Transverse colon (tissue), 4 donors: ENCODE measurements around the gene FHIP2A. TPM values are rescaled to one million over a fixed set of nuclear protein-coding genes. Genes with fewer than 3 reads are reported as not detected.
"Not testable (repeated sequence)": the region's sequence is repeated elsewhere in the genome, so short reads cannot be mapped to it uniquely, and the experiment has no call there.

Experiments used
- DNase-seq: peaks from one replicate; pipeline ENCODE4 v3.0.0-alpha.2; 2019
- H3K27ac ChIP-seq, 4 donors: fragments of 200-600 bp; sonication (generic); 2 replicates each; pipeline ENCODE4 v1.5.1; 2016 to 2018; ENCODE audit warnings: inconsistent platforms in 4 of 4
- H3K27me3 ChIP-seq: fragments of 200-600 bp; sonication (generic); 2 replicates; pipeline ENCODE4 v1.5.1; 2017; ENCODE audit warnings: inconsistent platforms
- H3K36me3 ChIP-seq, 4 donors: fragments of 200-600 bp; sonication (generic); 2 replicates each; pipeline ENCODE4 v1.5.1; 2017 to 2019; ENCODE audit warnings: inconsistent platforms in 4 of 4
- H3K4me1 ChIP-seq, 4 donors: fragments of 200-600 bp; sonication (generic); 2 replicates each; pipeline ENCODE4 v1.5.1; 2017 to 2020; ENCODE audit warnings: inconsistent platforms in 4 of 4
- H3K4me3 ChIP-seq, 4 donors: fragments of 200-600 bp; sonication (generic); 1 replicate in 1 of 4; 2 replicates in 3 of 4; pipeline versions ENCODE4 v1.5.1 to v1.6.1; 2017 to 2019; ENCODE audit warnings: inconsistent platforms in 4 of 4
- H3K9me3 ChIP-seq, 2 donors: fragments of 200-600 bp; sonication (generic); 2 replicates each; pipeline ENCODE4 v1.5.1; 2017 to 2019; ENCODE audit warnings: inconsistent platforms in 2 of 2
- CTCF ChIP-seq, 5 experiments: fragments of 200-600 bp in 3 of 5; fragments of 450-650 bp in 2 of 5; sonication (generic) in 3 of 5; IDR thresholded peaks; 1 replicate in 2 of 5; 2 replicates in 3 of 5; pipeline ENCODE4 v1.5.1; 2016 to 2017; ENCODE audit warnings: antibody characterized with exemption in 5 of 5, inconsistent platforms in 3 of 5, mild to moderate bottlenecking in 2 of 5, moderate library complexity in 1 of 5
- EP300 ChIP-seq: sonication (generic); formaldehyde crosslinking; IDR thresholded peaks from one replicate; pipeline ENCODE4 v1.6.1; 2017; ENCODE audit warnings: antibody characterized with exemption, low read depth
- POLR2A ChIP-seq: fragments of 450-650 bp; IDR thresholded peaks from one replicate; pipeline ENCODE4 v1.6.1; 2016; ENCODE audit warnings: antibody characterized with exemption, mild to moderate bottlenecking, moderate library complexity
- POLR2AphosphoS5 ChIP-seq, 3 donors: sonication (generic); formaldehyde crosslinking; IDR thresholded peaks; one replicate each; pipeline ENCODE4 v1.6.1; 2016; ENCODE audit warnings: antibody characterized with exemption in 3 of 3
- WGBS, 2 donors: methylation state at CpG; one replicate each; pipeline ENCODE4 v1.1.5; 2018; ENCODE audit warnings: low coverage in 1 of 2; 5-methylcytosine and 5-hydroxymethylcytosine counted together
- in situ Hi-C, 4 donors: fragments of 200-750 bp; cut with MboI; loops; one replicate each; pipeline versions ENCODE4 v1.15.0 to v1.15.1; 2017; ENCODE audit warnings: low sequenced_read_pairs in 3 of 4, low pct_ligation_motif_present in 1 of 4, low pct_unique_long_range_greater_than_20kb in 1 of 4
- intact Hi-C: fragments of 100-400 bp; cut with DNase I; formaldehyde crosslinking; loops from one replicate; pipeline ENCODE4 v1.15.1; 2023; ENCODE audit warnings: low total_unique reads
- total RNA-seq, 4 donors: library from RNA; depleted of rRNA; stranded (reverse); fragments of >200 nt; gene quantifications; one replicate each; pipeline ENCODE4 v1.1.0, GENCODE V29; 2016

The FHIP2A gene
- total RNA-seq, 4 donors from 2014 or later: 17.2 to 218 (median 25.5) TPM

- Histone ChIP-seq H3K4me1 (no peaks in the 10 kb centered on the region), H3K4me3 (no peak overlapping the region), H3K36me3 (peaks cover 0 to 60% (median 30%) of the 10 kb centered on the region in 4 donors), H3K9me3 (no peaks in the 10 kb centered on the region), H3K27ac (no peak overlapping the region), H3K27me3 (no peaks in the 10 kb centered on the region)
- TF ChIP-seq CTCF (IDR thresholded peaks at IDR 0.05): no peak
- TF ChIP-seq EP300: no peak
- TF ChIP-seq POLR2AphosphoS5 (IDR thresholded peaks at IDR 0.05): no peak
- no peak for TF ChIP-seq POLR2A
- DNase-seq: no peak
- intact Hi-C loops: no loop called here
- WGBS, 2 donors: 98 to 100% methylated on average over 3 of the region's 3 CpGs
- in situ Hi-C loops: no loop called here
Measured at GRCh38 chr10:114837690-114838089, 16.1 kb downstream of the FHIP2A start.

DNA sequence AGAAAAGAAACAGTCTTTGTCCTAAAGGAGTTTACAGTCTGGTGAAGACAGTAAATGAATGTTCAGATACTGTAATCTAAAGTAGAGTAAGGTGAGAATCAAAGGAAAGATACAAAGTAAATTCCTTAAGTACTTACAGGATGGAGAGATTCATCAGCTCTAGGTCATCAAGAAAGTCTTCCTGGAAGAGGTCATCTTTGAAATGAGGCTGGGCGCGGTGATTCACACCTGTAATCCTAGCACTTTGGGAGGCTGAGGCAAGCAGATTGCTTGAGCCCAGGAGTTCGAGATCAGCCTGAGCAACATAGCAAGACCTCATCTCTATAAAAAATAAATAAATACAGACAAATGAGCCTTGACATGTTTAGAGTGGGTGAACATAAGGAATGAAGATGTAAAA, 18.3 kb downstream of the FHIP2A start:
- H3K27me3 ChIP-seq: no peaks in the 10 kb centered on the region
- no peak overlapping the region for H3K4me3 ChIP-seq
- no peak overlapping the region for H3K27ac ChIP-seq
- no peak for TF ChIP-seq POLR2A
- TF ChIP-seq EP300: no peak
- H3K9me3 ChIP-seq: no peaks in the 10 kb centered on the region
- intact Hi-C loops (no loop called here), in situ Hi-C loops (no loop called here)
- H3K4me1 ChIP-seq: no peaks in the 10 kb centered on the region
- peaks cover 0 to 65% (median 32%) of the 10 kb centered on the region in 4 donors for H3K36me3 ChIP-seq
- 96 to 97% methylated on average over 3 of the region's 3 CpGs for WGBS, 2 donors
- no peak for DNase-seq

DNA sequence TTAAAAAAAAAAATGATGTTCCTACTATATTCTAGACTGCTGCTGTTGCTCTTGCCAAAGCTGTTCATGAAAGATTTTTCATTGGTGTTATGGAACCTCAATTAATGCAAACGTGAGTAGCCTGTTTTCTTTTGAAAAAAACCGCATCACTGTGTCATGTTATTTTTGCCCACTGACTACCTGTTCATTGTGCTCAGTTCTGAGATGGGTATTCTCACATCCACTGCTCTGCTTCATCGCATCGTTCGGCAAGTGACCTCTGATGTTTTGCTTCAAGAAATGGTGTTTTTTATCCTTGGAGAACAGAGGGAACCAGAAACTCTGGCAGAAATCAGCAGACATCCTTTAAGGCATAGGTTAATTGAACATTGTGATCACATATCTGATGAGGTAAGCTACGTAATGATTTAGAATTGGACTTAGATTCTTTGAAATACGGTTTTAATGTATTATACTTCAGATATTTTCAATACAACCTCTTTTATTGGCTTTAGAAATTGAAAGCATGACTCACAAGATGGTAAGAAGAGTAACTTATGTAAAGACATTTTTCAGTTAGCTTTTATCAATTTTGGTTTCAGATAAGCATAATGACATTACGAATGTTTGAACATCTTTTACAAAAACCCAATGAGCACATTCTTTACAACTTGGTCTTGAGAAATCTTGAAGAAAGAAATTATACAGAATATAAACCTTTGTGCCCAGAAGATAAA, 24.6 kb downstream of the FHIP2A start:
- H3K4me3 ChIP-seq: no peak overlapping the region
- H3K9me3 ChIP-seq: no peaks in the 10 kb centered on the region
- no peak for TF ChIP-seq POLR2AphosphoS5 (IDR thresholded peaks at IDR 0.05)
- TF ChIP-seq POLR2A: no peak
- no peak for TF ChIP-seq EP300
- TF ChIP-seq CTCF (IDR thresholded peaks at IDR 0.05): no peak
- H3K27me3 ChIP-seq: no peaks in the 10 kb centered on the region
- peaks cover 0 to 89% (median 40%) of the 10 kb centered on the region in 4 donors for H3K36me3 ChIP-seq
- intact Hi-C loops (no loop called here), in situ Hi-C loops (no loop called here)
- DNase-seq: no peak
- 86 to 93% methylated on average over 8 of the region's 8 CpGs for WGBS, 2 donors
- H3K4me1 ChIP-seq: no peaks in the 10 kb centered on the region
- H3K27ac ChIP-seq: no peak overlapping the region

- in situ Hi-C loops, H3K4me3 ChIP-seq, H3K27ac ChIP-seq, H3K9me3 ChIP-seq, intact Hi-C loops, H3K4me1 ChIP-seq, DNase-seq, H3K27me3 ChIP-seq: not testable (repeated sequence)
- H3K36me3 ChIP-seq: peaks cover 0 to 83% (median 41%) of the 10 kb centered on the region in 4 donors
- 90 to 98% methylated on average over 8 to 10 of the region's 10 CpGs for WGBS, 2 donors
Measured at GRCh38 chr10:114847517-114847916, 25.9 kb downstream of the FHIP2A start.

GRCh38 chr10:114849674-114850073, 28.1 kb downstream of the FHIP2A start:
- no peak for DNase-seq
- in situ Hi-C loops (loop anchor here in 1 of 4 donors (25.0 kb wide), 1 partner anchor 263 kb away; no protein-coding TSS in a partner anchor), intact Hi-C loops (no loop called here)
- H3K9me3 ChIP-seq: no peaks in the 10 kb centered on the region
- no peaks in the 10 kb centered on the region for H3K4me1 ChIP-seq
- H3K27me3 ChIP-seq: no peaks in the 10 kb centered on the region
- TF ChIP-seq POLR2AphosphoS5 (IDR thresholded peaks at IDR 0.05) (no peak), CTCF (IDR thresholded peaks at IDR 0.05) (no peak), EP300 (no peak), POLR2A (no peak)
- no peak overlapping the region for H3K4me3 ChIP-seq
- H3K27ac ChIP-seq: no peak overlapping the region
- 95 to 97% methylated on average over 4 of the region's 4 CpGs for WGBS, 2 donors
- H3K36me3 ChIP-seq: peaks cover 0 to 80% (median 36%) of the 10 kb centered on the region in 4 donors
